NOMO-1 treated with dmso at 0.1 percent for 144 hours (cell line): ENCODE measurements around the gene SLC5A10.
"Not testable (repeated sequence)": the region's sequence is repeated elsewhere in the genome, so short reads cannot be mapped to it uniquely, and the experiment has no call there.

ENCODE experiments used
- DNase-seq: peaks from one replicate; lab custom pipeline; 2025; ENCODE audit not compliant: unreplicated experiment; lab: John Stamatoyannopoulos, UW

The SLC5A10 gene

DNA sequence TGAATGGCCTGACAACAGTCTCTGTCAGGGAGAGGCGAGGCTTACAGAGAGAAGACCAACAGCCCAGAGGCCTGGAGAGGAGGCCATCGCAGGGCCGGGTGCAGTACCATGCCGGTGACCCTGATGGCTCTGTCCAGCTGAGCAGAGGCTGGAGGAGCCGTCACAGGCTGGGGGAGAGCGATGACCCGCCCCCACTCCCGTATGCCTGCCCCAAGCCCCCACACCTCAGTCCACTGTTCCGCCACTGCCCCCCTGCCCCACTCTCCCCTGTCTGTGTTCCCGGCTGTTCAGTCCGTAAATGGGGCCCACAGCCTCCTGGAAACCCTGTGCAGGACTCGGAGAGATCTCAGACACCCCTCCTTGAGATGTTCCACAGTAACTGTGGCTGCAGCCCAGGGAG is 65.4 kb downstream of the SLC5A10 start:
- DNase-seq, result no peak

DNA sequence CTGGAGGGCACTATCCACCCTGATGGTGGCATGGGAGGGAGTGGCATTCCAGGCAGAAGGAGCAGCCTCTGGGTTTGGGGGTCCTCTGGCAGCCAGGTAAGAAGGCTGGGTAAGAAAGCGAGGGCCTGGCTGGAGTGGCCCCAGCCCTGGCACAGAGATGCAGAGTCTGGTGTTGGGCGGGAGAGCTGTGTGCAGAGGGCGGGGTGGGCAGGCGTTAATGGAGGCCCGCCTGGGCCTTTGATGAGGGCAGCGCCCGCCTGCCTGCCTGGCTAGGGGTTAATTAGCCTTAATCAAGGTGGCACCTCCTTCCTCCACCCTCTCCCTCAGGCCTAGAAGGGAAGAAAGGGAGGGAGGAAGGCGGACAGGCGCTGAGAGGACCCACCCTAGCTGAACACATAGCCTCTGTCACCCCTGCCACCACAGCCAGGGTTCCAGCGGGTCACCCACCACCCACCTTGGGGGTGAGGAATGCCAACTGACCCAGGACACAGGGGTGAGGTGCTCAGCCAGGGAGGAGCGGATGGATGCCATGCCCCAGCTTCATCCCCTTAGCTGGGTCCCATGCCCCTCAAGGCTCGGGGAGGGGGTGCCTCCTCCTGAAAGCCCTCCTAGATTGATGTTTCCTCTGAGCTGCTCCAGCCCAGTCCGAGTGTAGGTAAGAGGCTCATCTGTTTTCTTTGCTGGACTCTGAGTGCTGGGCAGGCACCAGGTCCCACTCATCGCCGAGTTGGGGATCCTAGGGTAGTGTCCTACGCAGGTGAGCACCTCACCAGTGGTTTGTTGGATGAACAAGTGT is 66.0 kb downstream of the SLC5A10 start:
- DNase-seq, result no peak

DNA sequence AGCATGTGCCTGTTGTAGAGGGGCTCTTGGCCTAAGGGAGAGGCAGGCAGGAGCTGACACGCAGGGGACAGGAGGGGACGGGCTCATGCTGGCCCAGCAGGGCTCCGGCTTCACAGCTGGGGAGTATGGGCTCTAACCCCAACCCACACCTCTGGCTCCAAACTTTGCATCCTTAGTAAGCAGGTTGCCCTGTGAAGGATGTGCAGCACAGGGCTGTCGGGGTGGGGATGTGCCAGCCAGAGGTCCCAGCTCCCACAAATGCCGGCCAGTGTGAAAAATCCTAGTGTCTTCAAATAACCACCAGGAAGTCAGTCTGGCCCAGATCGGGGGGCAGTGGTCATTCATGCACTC is 66.6 kb downstream of the SLC5A10 start:
- DNase-seq, result no peak

DNA sequence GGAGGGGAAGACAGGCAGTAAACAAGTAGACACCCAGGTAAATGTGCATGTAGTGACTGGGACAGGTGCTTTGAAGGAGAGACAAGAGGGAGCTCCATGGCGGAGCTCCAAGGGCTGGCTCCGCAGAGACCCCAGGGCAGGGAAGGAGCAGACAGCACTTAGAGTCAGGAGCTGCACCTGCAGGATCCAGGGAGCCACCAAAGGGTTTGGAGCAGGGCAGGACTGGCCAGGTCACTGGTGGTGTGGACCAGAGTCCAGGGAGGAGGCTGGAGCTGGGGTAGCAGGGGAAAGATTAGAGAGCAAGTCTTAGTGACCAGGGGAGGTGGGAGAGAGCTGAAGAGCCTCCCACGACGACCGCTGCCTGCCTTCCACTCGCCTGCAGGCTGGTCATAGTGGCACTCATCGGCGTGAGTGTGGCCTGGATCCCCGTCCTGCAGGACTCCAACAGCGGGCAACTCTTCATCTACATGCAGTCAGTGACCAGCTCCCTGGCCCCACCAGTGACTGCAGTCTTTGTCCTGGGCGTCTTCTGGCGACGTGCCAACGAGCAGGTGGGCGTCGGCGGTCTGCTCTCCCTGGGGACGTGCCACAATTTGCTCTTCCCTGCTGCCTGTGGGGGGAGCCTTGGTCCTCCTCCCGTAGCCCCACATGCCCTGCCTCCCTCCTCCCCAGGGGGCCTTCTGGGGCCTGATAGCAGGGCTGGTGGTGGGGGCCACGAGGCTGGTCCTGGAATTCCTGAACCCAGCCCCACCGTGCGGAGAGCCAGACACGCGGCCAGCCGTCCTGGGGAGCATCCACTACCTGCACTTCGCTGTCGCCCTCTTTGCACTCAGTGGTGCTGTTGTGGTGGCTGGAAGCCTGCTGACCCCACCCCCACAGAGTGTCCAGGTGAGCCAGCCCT is 67.3 kb downstream of the SLC5A10 start:
- no peak for DNase-seq

DNA sequence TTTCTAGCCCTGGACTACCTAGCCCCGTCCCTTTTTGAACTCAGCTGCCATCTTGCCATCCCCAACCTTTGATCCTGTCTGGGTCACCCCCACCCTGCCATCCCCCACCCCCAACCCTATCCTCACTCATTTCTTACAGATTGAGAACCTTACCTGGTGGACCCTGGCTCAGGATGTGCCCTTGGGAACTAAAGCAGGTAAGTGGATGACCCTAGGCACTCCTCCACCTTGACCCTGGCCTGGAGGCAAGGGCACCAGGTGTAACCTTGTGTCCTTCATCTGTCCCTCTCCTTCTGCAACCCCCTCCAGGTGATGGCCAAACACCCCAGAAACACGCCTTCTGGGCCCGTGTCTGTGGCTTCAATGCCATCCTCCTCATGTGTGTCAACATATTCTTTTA is 68.1 kb downstream of the SLC5A10 start:
- no peak for DNase-seq

DNA sequence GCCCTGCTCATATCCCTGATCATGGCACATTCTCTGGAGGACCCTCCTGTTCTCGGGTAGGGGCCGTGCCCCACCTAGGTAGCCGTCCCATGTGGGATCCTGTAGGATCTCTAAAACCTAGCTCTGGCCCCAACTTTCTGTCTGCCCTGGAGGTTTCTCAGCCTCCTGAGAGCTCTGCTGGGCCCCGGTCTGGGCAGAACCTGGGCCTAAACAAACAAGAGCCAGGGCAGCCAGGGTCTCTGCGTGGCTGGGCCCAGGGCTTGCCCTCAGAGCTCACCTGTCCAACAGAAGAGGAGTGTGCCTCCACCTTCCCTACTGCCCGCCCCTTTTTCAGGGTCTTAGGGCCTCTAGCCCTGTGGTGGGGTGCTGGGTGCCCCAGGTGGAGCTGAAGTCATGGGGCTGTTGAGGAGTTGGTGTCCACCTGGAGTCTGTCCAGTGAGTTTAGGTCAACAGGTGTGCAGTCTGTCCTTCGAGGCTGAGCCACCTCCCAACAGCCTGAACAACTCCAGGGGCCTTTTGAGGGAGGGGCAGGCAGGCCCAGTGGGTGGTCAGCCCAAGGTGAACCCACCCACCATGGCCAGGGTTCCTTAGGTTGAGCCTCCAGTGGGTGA is 69.2 kb downstream of the SLC5A10 start:
- DNase-seq, result not testable (repeated sequence)

DNA sequence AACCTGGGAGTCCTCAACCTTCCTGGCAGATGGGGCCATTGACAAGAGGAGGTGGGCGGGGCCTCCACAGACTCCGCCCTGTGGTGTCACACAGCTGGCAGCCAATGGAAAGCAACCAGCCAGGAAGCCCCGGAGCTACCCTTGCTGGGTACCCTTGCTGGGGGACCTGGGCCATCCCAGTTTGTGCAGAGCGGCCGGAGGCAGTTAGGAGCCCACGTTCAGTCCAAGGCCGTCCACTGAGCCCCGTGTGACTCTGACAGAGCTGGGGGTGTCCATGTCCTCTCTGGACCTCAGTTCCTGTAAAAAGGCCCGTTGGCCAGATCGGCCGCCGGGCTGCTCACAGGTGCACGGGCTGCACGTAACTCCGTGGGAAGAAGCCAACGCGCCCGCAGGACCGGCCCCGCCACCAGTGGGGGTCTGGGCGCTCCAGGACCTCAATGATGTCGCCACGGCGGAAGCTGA is 69.7 kb downstream of the SLC5A10 start:
- no peak for DNase-seq

DNA sequence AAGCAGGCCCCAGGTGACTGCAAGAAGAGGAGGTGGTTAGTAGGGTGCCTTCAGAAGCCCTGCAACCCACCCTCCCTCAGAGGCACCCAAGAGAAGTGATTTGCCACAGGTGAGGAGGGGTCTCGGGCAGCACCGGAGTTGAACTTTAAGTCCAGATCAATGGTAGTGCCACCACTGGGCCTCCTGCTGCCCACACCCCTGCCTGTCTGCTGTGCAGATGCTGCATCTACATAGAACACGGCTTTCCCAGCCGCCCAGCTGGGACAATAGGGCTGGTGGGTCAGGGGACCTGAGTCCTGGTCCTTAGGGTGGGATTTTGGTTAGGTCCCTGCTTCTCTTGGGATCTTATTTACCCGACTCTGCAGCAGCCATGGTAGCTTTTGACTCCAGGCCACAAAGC is 70.2 kb downstream of the SLC5A10 start:
- DNase-seq, result no peak

DNA sequence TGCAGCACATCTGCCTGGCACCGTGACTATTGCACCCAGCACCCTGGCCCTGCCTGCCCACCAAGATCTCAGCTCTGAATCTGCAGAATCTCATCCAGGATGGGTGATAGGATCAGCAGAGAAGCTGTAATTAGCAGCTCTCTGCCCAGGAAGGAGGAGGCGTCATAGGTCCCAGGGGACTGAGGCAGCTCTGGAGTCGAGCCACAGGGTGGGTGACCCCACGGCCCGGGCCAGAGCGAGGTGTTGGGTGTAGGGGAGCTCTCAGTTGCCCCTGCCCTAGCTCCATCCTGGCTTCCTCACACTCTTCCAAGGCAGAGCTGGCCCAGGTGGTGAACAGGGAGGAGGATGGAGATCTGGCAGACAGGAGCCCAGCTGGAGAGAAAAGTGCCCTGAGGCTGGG is 70.8 kb downstream of the SLC5A10 start:
- DNase-seq, result no peak

DNA sequence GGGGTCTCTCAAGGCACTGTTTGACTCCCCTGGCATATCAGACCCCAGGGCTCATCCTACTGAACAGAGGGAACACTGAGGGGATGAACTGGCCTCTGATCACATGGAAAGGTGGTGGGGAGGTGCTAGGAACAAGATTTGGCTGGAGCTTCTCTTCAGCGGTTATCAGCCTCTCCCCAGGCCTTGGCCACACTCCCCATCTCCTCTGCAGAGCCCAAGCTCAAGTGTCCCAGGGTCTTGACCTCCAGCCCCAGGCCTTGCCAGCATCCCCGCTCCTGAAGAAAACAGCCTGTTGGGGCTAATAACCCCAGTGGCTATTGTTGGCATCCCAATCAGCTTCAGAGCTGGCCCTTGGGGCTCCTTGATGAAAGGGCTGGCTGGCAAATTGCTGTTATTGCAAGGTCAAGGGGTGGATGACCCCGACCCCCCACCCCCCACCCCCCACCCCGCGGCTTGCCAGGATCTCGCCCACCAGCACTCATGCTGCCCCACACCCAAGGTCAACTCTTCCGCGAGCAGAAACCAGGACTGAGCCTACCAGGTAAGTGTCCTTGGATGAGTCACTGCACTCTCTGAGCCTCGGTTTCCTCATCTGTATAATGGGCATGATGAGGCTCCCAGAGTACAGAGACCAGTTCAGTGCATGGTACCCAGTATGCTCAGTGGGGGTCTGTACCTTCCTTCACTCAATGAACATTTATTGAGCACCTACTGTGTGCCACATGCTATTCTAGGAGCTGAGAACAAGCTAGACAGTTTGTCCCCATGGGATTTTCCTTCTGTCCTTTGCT is 71.4 kb downstream of the SLC5A10 start:
- no peak for DNase-seq

DNA sequence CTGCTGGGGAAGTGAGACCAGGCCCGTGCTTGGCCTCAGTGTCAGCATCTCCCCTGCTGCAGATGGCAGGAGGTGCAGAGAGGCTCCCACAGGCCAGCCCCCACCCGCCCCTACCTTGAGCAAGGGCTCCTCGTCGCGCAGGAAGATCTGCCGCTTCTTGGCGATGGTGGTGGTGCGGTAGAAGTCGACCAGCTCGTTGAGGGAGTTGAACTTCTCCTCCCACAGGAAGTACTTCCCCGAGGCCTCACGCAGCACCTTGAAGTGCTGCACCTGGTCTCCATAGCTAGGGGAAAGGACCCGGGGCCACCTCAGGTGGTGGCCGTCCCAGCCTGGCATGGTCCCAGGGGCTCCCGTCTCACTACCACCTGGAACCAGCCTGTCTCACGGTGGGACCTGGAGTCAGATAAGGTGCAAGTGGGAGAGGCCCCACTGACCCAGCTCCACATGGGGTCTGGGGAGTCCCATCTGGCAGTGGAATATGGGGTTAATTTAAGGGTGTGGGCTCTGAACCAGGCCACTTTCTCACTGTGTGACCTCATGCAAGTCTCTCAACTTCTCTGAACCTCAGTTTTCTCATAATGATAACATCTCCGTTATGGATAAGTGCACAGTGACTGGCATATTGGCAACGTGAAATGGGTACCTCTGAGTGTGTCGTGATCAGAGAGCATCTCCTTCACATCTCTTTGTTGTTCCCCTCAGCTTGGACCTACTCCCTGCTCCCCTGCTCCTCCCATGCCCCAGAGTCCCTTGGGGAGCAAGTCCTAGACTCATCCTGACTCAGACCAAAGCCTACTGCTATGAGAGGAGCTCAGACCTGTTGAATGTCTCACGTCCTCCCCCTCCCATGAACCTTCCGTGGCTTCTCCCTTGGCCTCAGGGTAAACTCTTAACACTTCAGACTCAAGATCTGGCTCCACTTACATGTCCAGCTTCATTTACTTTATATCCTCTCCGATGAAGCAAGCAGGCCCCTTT is 72.4 kb downstream of the SLC5A10 start:
- DNase-seq, result no peak

DNA sequence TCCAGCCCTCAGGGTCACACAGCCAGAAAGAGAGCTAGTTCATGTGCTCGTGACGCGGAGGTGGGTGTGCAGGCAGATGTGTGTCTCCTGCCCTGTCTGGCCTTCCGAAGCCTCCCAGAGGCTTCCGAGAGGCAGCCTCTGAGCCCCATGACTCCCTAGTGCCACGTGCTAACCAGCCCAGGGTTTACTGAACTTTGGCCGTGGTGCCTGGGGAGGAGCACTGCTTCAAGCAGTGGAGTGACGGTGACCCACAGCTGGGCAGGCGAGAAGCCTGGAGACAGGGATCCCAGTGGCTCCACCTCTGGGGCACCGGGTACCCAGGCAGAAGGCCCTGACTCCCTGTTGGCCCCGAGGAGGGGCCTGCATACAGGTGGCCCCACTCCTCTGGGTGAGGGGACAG is 76.7 kb downstream of the SLC5A10 start:
- DNase-seq, result not testable (repeated sequence)

DNA sequence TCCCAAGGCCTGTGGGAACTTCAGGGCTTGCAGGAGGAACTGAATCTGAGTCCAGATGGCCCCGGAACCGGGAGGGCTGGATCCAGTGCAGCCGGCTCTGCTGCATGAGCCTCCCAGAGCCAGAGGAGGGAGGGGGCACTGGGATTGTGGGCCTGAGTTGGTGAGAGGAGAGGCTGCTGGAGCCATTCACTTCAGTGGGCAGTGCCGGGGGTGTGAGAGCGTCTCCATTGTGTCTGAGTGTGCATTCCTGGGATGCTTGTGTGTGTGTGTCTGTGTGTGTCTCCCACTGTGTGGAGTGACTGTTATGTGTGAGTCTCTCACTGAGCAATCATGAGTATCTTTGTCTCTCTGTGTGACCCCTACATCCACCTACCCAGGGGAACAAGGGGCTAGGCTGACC is 77.8 kb downstream of the SLC5A10 start:
- not testable (repeated sequence) for DNase-seq

DNA sequence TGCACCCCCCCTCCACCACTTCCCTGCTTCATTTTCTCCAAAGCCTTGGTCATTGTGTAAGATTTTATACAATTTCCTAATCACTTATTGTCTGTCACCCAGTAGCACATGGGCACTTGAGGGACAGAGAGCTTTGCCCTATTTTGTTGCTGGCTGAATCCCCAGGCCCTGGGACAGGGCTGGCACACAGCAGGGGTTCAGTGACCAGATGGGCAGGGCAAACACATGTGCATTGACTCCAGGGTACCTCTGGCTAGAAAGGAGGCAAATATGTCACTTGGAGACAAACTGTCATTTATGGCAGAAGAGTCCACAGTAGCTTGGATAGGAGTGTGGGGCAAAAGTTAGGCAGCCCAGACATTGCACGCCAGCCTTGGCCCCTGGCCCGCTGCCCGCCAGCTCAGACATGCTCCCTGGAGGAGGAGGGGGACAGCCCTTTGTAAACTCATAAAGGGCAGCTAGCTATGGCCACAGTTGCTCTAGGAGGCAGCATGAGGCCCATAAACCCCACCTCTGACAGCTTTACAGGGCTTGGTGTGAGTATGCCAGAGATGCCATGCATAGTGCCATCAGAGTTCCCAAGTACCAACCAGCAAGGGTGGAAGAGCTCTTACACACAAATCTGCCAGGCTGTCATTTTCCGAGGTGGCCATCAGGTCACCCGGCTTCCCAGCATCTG is 78.9 kb downstream of the SLC5A10 start:
- DNase-seq, result not testable (repeated sequence)

DNA sequence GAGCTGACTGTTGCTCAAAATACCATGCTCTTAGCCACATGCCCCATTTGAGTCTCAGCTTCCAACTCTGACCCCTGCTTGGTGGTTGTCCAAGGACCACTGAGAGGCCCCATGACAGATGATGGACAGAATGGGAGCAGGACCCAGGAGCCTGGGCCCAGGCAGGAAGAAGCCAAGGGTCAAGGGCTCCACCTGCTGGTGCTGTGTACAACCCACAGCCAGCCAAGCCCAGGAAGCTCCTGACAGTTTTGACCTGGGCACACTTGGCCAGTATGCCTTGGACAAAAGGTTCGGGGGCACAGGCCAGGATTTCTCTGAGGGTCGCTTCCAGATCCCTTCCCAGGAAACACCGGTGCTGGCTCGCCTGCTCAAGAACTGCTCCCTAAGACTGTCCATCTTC is 79.8 kb downstream of the SLC5A10 start:
- DNase-seq, result not testable (repeated sequence)

DNA sequence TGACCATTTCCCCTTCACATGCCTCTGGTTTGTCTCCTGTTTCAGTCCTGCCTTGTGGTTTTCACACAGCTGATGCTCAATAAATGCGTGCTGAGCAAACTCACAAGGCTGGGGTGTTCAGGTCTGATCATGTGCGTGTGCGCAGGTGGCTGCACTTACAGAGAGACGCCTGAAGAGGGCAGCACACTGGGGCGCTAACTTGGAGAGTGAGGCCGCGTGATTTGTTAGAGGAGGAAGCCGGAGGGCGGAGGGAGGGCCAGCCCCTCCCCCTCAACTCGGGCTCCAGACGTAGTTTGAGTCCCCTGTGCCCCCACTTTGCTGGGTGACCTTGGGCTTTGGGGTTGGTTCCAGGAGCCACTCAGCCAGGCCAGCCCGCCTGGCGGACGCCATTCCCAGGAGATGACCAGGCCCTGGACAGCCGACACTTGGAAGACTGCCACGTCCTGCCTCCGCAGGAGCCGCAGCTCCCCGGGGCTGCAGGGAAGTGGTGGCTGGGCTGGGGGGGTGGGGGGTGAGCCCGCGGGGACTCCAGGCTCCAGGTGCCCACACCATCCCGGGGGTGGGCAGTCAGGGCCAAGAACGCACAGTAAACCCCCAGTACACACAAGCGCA is 80.5 kb downstream of the SLC5A10 start:
- not testable (repeated sequence) for DNase-seq

DNA sequence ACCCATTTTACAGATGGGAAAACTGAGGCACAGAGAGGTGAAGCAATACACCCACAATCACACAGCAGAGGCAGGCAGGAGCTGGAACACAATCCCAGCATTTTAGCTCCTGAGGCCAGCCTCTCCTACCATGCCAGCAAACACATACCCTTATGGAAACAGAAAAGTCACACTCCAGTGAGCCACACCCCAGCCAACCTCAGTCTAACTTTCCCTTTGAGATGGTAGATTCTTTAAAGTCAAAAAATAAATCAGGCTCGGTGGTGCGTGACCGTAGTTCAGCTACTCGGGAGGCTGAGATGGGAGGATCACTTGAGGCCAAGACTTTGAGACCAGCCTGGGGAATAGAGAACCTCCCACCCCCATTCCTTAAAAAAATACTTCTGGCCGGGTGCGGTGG is 84.2 kb downstream of the SLC5A10 start:
- not testable (repeated sequence) for DNase-seq

DNA sequence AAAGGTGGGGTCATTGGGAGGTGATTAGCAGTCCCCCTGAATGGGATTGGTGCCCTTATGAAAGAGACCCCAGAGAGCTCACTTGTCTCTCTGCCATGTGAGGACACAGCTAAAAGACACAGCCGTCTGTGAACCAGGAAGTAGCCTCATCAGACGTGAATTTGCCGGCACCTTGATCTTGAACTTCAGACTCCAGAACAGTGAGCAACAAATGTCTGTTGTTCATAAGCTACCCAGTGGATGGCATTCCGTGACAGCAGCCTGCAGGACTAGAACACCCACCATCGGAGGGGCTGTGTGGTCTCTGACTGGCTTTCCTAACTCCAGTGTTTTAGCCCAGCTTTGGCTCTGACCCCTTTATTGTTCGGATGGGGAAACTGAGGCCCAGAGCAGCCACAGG is 85.6 kb downstream of the SLC5A10 start:
- not testable (repeated sequence) for DNase-seq

DNA sequence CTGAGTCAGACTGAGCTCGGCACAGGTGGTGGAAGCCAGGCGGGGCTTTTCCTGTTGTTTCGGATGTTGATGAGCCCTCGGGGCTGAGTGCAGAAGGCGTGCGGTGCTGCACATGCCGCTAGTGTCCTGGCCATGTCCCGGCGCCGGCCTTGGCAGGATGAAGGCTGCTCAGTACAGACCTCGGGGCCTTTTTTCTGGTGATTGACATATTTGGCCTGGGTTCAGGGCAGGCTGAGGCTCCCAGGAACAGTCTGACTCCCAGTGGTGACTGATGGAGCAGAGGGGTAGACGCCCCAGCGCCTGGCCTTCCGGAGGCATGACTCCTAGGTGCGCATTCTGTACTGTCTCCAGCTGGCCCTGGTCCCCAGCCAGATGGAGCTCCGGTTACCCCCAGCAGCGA is 86.0 kb downstream of the SLC5A10 start:
- DNase-seq, result not testable (repeated sequence)
